Measurements from ENCODE around the gene TCEA3.

GRCh38 chr1:23449958-23450357, 25.4 kb upstream of the TCEA3 start:
- no peak for TF ChIP-seq CTCF (IDR thresholded peaks at IDR 0.05)
- TF ChIP-seq POLR2A (IDR thresholded peaks at IDR 0.05) = no peak

Data from body of pancreas (tissue), 4 donors.